ENCODE results near the gene PCA3. TPM values are rescaled to one million over a fixed set of nuclear protein-coding genes. Genes with fewer than 3 reads are reported as not detected.

PCA3 gene
- total RNA-seq (2021; fragmentation: NEBNext Ultra II Directional; extraction: Animal tissue kit (Norgen Biotek cat#: 25700)) (not detected in 2 replicates), polyA plus RNA-seq (2011; rRNA removed) (not detected in 2 replicates), polyA minus RNA-seq (2011; rRNA and poly(A)+ RNA removed) (not detected in 2 replicates)
- 0.04 TPM for polyA plus RNA-seq (2011; cell fraction: cytosol; rRNA removed)
- not detected for polyA plus RNA-seq (2011; cell fraction: nucleus; rRNA removed)
- polyA plus RNA-seq (2012, experiment 1 of 2): 0.74 to 1.0 TPM (median 0.93 TPM) in 3 of 4 replicates, not detected in the other
- polyA plus RNA-seq (2012, experiment 2 of 2): not detected
- not detected for polyA plus RNA-seq (2013, experiment 1 of 2)
- not detected for polyA plus RNA-seq (2013, experiment 2 of 2)
- polyA minus RNA-seq (2011; cell fraction: cytosol; rRNA and poly(A)+ RNA removed): not detected
- not detected for polyA minus RNA-seq (2011; cell fraction: nucleus; rRNA and poly(A)+ RNA removed)
- long read RNA-seq, experiment 1: 0 reads
- long read RNA-seq, experiment 2: 0 reads

DNA sequence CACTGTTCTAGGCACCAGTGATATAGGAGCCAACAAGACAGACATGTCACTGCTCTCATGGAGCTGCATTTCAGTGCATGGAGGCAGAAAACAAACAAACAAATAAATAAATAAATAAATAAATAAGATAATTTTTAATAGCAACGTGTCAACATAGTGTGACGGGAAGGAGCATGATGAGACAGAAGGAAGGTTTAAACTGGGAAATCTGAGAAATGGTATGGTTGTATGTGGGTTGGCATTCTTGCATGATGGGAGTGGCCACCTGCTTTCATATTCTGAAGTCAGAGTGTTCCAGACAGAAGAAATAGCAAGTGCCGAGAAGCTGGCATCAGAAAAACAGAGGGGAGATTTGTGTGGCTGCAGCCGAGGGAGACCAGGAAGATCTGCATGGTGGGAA, at the start of gene PCA3:
Gene PCA3, plus strand, starts transcription at position 301 of the 400 bp plus-strand sequence.
- no peaks in the 10 kb centered on the region for H3K9me3 ChIP-seq (ENCODE audit: insufficient read depth in 2 of 2, low read depth in 1 of 2, low read length in 1 of 2)
- no peak within 1 kb of the TSS; the same call in 1 of the 2 replicates for H3K27ac ChIP-seq (ENCODE audit: low read depth, low read length)
- no peak within 1 kb of the TSS for H4K91ac ChIP-seq (replicated peaks; ENCODE audit: insufficient read length, low read length)
- no peaks in the 10 kb centered on the region for H3K27me3 ChIP-seq (replicated peaks in 1 of 4; ENCODE audit: control insufficient read depth in 3 of 4, extremely low read depth in 1 of 4, insufficient read depth in 3 of 4, low read length in 3 of 4)
- H3K4me2 ChIP-seq (ENCODE audit: insufficient read depth in 1 of 2, low read depth in 2 of 2, low read length in 2 of 2): no peak within 1 kb of the TSS
- POLR2A ChIA-PET (ENCODE audit: partially characterized antibody): no interaction called here
- no peak within 1 kb of the TSS for H3K9ac ChIP-seq (replicated peaks in 1 of 4; ENCODE audit: extremely low read depth in 1 of 4, low read depth in 3 of 4, low read length in 3 of 4)
- H4K8ac ChIP-seq (ENCODE audit: extremely low read depth, insufficient read depth, low read length): no peak within 1 kb of the TSS
- WGBS, 2 experiments (ENCODE audit: extremely low coverage in 1 of 2, insufficient coverage in 1 of 2, insufficient read length in 1 of 2, insufficient replicate concordance in 2 of 2, low coverage in 1 of 2, low lambda C conversion rate in 2 of 2, missing lambda C conversion rate in 1 of 2): 90% methylated on average over 4 of the region's 4 CpGs; no CpG with 5 or more reads in 1 of the 2 experiments
- no peak for DNase-seq (ENCODE audit: low read depth in 1 of 2, low spot score in 2 of 2)
- H3K4me3 ChIP-seq (ENCODE audit: extremely low read depth in 1 of 4, insufficient read depth in 2 of 4, low read depth in 3 of 4, low read length in 4 of 4): no peak within 1 kb of the TSS
- H3K14ac ChIP-seq (ENCODE audit: insufficient read length): no peak within 1 kb of the TSS
- no peak within 1 kb of the TSS for H2BK15ac ChIP-seq (ENCODE audit: low read length)
- no peaks in the 10 kb centered on the region for H3K4me1 ChIP-seq (replicated peaks in 1 of 4; ENCODE audit: control insufficient read depth in 3 of 4, insufficient read depth in 4 of 4, low read length in 3 of 4)
- no peaks in the 10 kb centered on the region for H3K79me2 ChIP-seq (ENCODE audit: control insufficient read depth in 1 of 2, insufficient read depth in 2 of 2, low read length in 2 of 2)
- H2BK20ac ChIP-seq (ENCODE audit: low read length): no peak within 1 kb of the TSS
- no peaks in the 10 kb centered on the region for H4K20me1 ChIP-seq (replicated peaks in 1 of 2; ENCODE audit: control insufficient read depth in 1 of 2, insufficient read depth in 2 of 2, low read length in 2 of 2)
- no peak within 1 kb of the TSS for H3K23ac ChIP-seq (ENCODE audit: insufficient read length)
- no peaks in the 10 kb centered on the region for H3K23me2 ChIP-seq (ENCODE audit: low read depth, low read length)
- no peak within 1 kb of the TSS for H2BK12ac ChIP-seq (ENCODE audit: low read depth, low read length)
- CTCF ChIA-PET (ENCODE audit: partially characterized antibody): interaction anchor here (1.2 to 2.5 kb wide), 4 partner anchors 8 to 225 kb away, joined by 3 to 12 read pairs (median 4); no protein-coding TSS in a partner anchor
- H3K56ac ChIP-seq (replicated peaks; ENCODE audit: insufficient read length, low read depth, low read length): no peak within 1 kb of the TSS
- no peak within 1 kb of the TSS for H3K4ac ChIP-seq (replicated peaks; ENCODE audit: insufficient read length, low read depth, low read length)
- FAIRE-seq: no peak
- H2BK5ac ChIP-seq (ENCODE audit: low read depth, low read length): no peak within 1 kb of the TSS
- H3K18ac ChIP-seq (ENCODE audit: extremely low read depth, low read length): no peak within 1 kb of the TSS
- H2AK5ac ChIP-seq (ENCODE audit: low read depth, low read length): no peak within 1 kb of the TSS
- H2BK120ac ChIP-seq (replicated peaks; ENCODE audit: low read depth, low read length): no peak within 1 kb of the TSS
- H3K79me1 ChIP-seq (ENCODE audit: low read depth, low read length): no peaks in the 10 kb centered on the region
- no peak within 1 kb of the TSS for H4K5ac ChIP-seq (ENCODE audit: insufficient read length, low read depth, low read length)
- H2AFZ ChIP-seq (ENCODE audit: low read length): no peak within 1 kb of the TSS
- H3K36me3 ChIP-seq (ENCODE audit: control insufficient read depth in 2 of 4, insufficient read depth in 4 of 4, low read length in 3 of 4): no peaks in the 10 kb centered on the region
- TF ChIP-seq BCL11A (IDR thresholded peaks at IDR 0.05; ENCODE audit: low read depth in 2 of 2, low read length in 2 of 2): no peak
- no peak for TF ChIP-seq EP300 (IDR thresholded peaks at IDR 0.05; ENCODE audit: borderline replicate concordance in 1 of 2, low read depth in 2 of 2, low read length in 2 of 2)
- no peak for TF ChIP-seq CREB1 (IDR thresholded peaks at IDR 0.05)
- TF ChIP-seq KDM1A (IDR thresholded peaks at IDR 0.05; ENCODE audit: borderline replicate concordance, low read length): no peak
- TF ChIP-seq SIRT6 (IDR thresholded peaks at IDR 0.05; ENCODE audit: low read length): no peak
- no peak for TF ChIP-seq NRF1 (IDR thresholded peaks at IDR 0.05; ENCODE audit: low read depth, low read length)
- no peak for TF ChIP-seq SIN3A (conservative IDR thresholded peaks at IDR 0.05 in 1 of 2, IDR thresholded peaks at IDR 0.05 in 1 of 2; ENCODE audit: low read depth in 1 of 2, low read length in 2 of 2)
- TF ChIP-seq BACH1 (IDR thresholded peaks at IDR 0.05; ENCODE audit: low read length): no peak

Data from H1 (cell line).